HG02623 (cell line): ENCODE results near the gene MRPS5.

Source experiments
- ATAC-seq: cut with Tn5 transposase; IDR thresholded peaks from one replicate; pipeline ENCODE4 v1.9.1; 2021; ENCODE audit warnings: moderate library complexity; ENCODE audit not compliant: unreplicated experiment

Gene MRPS5

DNA sequence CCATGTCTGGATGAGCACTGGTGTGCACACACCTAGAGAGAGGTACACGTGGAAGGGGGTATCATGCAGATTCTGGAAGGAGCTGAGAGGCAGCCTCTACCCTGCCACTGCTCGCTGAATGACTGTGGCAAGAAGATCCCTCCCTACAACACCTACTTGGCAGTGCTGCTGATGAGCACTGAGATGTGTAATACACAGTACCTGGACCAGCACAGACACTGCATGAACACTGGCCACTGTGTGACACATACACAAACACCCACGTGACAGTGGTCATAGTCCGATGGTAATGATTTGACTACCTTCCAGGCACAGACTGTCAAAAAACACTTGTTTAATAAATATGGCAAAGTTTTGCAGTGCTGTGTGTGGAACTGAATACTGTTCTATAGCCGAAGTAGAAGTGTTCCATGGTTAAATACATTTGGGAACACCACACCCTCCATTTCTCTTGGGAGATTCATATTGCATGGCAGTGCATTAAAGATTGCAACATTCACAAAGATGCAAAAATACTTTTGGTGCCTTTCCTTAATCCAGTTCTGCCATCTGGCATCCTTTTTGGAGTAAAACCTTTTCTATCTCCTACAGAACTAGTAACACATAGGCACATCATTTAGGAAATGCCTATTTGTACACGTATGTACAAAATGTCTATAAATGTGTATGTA, 29.6 kb downstream of the MRPS5 start:
- ATAC-seq = no peak

DNA sequence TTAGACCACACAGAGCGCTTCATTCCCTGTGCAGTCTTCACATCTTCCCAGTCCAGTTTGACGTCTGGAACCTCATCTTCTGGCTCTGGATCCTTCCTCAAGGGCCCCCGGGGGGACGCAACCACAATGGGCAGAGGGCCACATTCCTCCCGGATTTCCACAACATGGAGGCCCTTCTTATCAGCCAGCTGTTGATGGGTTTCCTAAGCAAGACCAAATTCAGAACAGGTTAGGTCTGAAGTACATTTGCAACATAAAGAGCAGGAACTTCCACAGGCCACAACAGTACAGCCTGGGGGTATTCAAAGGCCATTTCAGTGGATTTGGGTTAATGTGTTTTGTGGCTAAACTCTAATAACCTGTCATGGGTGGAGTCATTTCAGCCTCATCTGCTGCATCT, 34.2 kb downstream of the MRPS5 start:
- ATAC-seq = no peak

DNA sequence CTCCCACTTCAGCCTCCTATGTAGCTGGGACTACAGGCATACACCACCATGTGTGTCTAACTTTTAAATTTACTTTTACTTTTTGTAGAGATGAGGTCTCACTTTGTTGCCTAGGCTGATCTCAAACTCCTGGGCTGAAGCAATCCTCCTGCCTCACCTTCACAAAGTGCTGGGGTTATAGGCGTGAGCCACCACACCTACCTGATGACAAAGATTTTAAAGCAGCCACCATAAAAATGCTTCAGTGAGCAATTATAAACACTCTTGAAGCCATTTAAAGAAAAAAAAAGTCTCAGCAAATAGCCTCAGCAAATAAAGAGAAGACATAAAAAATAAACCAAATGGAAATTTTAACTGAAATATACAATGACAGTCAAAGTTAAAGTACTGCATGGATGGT, 35.6 kb downstream of the MRPS5 start:
- ATAC-seq = no peak

DNA sequence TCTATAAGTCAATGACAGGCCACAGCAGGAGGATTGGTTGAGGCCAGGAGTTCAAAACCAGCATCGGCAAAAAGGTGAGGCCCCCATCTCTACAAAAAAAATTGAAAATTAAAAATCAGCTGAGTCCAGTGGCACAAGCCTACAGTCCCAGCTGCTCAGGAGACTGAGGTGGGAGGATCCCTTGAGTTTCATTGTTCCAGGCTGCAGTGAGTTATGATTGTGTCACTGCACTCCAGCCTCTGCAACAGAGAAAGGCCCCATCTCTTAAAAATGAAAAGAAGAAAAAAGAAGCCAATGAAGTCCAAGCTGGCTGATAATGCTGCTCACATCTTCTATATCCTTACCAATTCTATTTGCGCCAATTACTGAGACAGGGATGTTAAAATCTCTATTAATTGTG, 39.1 kb downstream of the MRPS5 start:
- ATAC-seq = no peak

DNA sequence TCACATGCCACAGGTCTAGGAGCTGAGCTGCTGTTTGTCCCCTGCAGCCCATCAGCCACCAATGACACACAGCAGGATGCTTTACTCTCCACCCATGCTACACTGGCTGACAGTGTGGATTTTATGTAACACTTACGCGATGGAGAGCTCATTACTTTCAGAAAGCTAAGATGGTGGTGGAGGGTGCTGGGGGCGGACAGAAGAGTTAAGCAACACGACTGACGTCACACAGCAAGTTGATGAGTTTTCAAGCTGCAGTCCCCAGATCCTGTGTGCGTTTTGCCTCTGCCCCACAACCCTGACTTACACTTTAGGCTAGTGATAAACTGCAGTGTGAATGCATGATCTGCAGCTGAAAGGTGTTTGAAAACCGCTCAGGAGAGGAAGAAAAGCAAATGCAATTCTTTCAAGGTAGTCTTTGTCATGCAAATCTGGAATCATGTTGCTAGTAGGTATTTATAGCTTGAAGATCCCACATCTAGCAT, 42.4 kb downstream of the MRPS5 start:
- no peak for ATAC-seq

DNA sequence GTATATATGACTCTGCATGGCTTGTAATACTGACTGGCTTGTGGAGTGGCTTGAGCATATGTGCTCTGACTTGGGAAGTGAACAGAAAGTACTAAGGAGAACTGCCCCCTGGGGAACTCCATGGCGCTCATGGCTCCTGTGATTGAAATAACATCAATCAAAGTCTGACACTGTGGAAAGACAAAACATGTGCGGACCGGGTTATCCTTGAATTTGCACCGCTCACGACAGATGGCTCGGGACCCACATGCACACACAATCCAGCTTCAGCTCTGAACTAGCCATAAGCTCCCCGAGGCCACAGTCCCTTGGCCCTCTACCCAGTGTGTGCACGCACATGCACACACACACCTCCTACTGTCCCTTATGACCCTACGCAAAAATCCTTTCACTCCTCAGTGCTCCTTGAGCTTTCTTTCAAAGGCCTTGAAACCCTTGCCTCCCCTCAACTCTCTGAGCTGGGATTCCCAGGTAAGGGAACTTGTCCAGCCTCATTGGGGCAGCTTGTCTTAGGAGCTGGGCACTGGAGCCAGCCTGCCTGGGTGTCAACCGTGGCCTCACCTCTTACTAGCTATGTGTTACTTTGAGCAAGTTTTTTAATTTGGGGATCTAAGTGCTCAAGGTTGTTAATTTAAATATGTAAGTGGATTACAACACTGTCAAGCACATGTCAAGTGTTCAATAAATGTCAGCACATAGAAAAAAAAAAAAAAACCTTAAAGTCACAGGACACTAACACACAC, 43.6 kb downstream of the MRPS5 start:
- no peak for ATAC-seq

DNA sequence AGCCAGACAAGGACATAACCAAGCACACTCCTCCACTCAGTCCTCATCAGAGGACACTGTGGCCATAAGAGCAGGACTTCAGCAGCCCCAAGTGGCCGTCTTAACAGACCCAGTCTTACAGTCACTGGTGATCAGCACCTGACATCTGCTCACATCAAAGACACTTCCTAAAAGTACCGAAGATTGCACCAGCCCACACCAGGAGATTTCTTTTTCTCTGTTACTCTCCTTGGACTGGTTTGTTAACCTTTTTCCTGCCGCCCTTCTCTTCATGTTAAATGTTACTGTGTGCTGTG, 44.1 kb downstream of the MRPS5 start:
- no peak for ATAC-seq

DNA sequence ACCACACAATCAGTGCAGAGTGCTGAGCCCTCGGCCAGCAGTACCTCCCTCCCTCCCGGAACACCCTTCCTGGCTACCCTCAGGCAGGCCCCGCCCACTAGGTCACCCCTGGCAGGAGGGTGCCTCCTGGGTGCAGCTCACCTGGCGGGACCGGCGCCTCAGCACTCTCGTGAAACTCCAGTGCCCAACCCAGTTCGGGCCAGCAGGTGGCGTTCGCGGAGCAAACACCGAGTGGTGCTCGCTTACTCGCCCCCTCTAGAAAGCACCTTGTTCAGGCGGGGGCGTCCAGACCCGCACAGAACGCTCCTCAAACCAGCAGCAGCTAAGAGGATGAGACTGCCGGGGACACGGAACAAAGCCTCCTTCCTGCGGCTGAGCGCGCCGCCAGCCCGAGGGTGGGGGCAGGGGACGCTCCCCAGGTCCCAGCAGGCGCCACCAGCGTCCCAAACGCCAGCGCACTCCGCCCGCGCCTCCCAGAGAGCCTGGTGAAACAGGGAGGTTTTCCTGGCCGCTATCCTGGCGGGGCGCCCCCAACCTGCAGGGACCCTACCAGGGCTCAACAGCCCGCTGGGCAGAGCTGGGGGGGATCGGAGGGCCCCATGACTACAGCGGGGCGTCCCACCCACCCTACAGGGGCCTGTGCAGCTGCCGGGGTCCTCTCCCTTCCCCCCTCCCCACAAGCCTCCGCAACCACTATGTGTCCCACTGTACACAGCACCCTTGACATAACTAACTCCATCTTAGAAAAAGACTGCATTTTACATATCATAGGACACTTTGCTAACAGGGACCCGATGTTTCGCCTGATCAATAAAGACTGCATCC, 44.7 kb downstream of the MRPS5 start:
- ATAC-seq = peak; percentile 78

DNA sequence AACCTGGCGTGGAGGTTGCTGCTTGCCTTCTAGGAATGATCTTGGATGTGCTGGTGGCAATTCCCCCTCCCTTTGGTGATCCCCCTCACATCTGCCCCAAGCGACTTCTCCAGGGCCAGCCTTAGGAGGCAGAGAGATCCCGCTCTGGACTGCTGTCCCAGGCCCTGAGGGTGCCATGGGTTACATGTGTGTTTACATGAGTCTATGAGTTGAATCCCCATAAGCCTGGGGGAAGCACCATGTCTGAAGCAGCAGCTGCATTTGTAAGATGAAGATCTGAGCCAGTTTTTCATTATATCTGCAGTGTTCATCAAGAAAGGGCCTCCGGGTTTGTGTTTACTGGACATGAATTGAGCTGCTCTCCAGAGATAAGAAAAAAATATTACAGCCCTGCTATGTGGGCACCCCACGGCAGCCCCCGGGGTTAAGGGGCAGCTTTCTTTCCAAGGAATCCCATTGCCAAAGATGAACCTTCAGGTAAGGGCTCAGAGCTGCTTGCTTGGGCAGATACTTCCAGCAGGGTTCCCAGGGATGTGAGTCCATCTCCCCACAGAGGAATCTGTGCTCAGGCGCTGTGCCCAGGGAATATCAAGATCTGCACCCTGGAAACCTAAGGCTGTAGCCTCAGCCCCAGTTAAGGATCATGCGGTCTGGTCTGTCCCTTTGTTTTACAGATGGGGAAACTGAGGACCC, 46.0 kb downstream of the MRPS5 start:
- ATAC-seq = no peak

DNA sequence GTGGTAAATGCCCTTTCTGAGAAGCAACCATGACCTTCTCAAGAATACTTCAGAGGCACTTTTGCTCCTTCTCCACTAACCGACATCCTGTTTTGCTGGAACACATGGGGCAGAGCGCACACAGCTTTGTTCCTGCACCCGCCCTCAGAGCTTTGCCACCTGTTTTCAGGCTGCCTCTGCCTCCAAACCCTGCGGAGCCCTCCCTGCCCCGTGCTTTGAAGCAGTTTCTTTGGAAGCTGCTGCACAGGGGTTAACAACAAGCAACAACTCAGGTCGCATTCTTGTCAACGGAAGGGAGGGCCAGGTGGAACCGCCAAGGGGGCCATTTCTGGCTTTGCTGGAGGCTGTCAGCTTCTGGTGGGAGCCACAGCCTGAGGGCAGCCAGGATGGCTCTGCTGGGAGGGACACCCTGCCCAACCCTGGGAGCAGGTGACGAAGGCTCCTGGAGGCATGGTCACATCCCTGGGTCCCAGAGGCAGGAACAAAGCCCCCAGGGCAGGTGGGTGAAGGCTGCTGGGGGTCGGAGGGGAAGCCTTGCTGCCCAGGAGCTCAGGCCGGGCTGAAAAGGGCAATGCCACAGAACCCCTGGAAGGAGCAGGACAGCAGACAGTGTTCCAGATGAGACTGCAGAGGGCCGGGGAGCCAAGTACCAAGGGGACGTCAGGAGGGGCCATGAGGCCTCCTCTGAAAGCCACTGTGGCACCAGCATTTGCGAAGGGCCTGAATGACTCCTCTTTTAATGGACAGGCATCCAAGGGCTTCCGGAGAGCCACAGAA, 46.8 kb downstream of the MRPS5 start:
- no peak for ATAC-seq

DNA sequence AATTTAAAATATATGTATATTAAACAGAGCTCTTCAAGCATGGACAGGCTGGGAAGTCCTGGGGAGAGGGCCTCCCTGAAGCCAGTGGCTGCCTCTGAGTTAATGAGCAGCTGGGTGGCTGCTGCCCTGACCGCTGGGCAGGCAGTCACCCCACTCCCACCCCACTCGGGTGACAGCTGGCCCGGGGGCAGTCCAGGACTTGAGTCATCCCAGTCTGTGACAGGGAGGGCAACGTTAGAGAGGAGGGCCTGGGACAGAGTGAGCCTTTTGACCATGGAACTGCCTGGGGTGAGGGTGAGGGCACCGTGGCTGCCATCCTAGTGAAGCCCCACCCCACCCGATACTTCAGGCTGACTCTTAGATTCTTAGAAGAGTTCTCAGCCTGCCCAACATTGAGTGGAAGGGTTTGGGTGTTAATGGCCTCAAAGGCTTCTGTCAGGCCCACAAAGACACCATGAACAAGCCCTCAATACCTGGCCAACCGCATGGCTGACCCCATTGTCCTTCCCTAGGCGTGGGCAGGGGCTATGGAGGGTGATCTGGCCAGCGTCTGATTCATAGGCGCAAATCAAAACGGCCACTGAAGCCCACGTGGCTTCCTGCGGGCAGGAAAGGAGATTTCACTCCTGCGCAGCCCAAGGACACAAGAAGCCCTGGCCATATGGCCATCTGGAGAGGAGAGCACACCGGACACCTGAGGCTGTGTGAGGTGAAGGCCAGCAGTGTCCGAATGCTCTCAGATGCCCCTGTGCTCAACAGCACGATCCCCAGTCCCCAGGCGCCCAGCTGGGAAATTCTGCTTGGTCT, 47.5 kb downstream of the MRPS5 start:
- ATAC-seq = no peak

DNA sequence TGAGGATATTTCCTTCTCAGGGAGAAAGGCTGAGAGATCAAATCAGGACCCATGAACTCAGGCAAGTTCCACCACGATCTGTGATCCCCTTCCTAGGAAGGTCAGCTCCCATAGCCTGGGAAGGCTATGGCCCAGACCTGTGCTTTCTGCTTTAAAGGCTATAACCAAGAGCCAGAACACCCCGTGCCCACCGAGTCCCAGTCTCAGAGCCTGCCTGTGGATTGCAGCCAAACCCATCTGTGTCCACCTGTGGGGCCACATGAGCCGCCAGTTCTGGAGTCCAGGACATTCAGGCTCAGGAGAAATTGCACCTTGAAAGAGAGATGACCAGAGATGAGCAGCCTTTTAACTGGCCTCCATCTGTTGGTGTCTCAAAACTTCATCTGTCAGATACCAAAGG, 49.2 kb downstream of the MRPS5 start:
- no peak for ATAC-seq

DNA sequence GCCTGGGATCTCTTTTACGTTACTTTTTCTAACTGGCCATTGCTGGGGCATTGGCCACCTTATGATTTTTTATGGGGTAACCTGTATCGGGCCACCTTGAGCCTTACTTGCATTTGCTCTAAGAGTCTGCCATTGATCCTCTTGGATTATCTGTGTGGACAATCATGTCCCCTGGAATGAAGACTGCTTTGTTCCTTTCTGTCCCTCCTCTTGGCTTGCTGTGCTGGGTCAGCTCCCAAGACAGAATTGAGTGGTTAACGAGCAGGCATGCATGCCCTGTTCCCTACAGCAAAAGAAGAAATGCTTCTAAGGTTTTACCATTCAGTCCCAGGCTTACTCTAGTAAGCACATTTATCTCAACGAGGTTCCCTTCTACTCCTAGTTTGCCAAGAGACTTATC, 49.8 kb downstream of the MRPS5 start:
- no peak for ATAC-seq

DNA sequence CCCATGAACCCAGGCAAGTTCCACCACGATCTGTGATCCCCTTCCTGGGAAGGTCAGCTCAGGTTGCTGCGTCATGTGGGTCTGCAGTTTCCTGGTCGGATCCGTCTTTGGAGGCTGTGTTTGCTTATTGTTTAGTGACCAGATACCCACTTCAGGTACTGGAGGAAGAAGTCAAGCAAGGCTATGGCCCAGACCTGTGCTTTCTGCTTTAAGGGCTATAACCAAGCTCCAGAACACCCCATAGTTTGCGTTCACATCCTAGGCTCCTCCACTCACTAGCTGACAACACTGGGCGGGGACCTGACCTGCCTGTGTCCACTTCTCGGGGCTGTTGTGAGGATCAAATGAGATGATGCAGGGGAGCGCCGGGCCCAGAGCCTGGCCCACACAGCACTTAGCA, 52.1 kb downstream of the MRPS5 start:
- ATAC-seq = no peak

DNA sequence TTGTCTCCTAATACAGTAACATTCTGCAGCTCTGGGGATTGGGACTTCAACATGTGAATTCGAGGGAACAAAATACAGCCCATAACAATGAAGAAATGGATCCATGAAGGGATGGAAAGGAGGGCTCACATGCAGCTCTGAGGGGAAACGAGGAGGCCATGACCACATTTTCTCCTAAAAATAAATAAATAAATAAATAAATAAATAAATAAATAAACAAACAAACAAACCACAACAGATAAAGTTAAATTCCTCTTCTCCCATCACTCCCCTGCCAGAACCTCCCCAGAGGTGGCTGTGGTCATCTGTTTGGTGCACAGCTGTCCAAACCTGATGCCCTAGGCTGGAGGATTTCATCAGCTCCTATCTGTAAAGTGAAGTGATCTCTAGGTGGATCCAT, 53.4 kb downstream of the MRPS5 start:
- no peak for ATAC-seq

DNA sequence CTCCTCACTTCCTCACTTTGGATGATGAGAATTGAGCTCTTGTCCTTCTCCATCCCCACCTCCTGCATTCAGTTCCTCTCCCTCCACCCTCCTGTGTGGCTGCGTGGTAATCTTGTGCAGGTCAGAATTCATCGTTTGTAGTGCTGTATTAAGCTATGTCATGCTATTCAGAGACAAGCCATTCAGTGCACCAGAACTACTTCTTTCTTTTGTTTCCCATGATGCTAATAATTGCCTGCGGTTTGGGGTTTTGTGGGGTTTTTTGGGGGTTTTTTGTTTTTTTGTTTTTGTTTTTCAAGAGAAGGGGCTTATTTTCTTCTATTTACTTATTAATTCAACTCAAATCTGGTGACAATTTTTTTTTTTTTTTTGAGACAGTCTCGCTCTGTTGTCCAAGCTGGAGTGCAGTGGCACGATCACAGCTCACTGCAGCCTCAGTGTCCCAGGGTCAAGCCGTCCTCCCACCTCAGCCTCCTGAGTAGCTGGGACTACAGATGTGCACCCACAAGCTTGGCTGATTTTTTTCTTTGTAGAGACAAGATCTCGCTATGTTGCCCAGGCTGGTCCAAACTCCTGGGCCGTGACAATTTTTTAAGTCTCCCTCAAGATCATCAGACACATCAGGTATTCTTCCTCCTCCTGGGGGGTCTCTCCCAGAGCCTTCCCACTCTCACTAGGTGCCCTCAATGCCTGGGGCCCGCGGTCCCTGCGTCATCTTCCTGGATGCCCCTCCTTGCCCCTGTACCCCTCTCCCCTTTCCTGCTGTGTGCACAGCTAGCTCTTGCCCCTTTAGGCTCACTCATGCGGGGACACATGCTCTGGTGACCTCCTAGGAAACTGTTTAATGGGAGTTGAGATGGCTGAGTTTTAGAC, 58.3 kb downstream of the MRPS5 start:
- ATAC-seq = peak; percentile 85

DNA sequence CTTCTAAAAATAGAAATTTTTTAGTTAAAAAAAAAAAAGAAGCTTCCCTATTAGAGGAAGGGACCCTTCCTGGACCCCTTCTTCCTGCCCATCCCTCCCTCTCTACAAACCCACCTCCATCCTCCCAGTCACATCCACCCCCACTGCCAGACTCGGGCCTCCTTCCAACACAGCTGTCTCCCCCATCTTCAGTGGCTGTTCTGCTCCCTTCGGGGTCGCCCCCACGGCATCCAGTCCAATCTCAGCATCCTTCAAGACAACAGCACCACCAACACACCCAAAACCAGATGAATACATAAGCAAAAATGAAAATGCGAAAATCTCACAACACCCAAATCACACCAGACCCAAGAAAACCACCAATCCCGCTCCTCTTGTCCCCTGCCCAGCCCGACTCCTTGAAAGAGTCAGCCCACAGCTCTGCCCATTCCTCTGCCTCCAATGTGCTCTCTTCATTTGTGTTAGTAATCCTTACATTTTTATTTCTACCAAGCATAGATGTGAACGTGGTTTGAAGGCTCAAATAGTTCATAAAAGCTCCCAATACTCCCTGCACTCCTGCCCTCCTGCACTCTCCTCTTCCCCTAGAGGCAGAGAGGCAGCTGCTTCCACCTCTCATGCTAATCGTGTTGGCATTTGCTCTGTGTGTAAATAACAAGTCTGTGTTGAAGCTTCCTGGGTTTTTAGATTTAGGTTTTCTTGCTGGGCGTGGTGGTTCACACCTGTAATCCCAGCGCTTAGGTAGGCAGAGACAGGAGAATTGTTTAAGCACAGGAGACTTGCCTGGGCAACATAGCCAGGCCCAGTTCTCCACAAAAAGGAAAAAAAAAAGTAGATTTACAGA, 59.1 kb downstream of the MRPS5 start:
- ATAC-seq = peak; percentile 8

DNA sequence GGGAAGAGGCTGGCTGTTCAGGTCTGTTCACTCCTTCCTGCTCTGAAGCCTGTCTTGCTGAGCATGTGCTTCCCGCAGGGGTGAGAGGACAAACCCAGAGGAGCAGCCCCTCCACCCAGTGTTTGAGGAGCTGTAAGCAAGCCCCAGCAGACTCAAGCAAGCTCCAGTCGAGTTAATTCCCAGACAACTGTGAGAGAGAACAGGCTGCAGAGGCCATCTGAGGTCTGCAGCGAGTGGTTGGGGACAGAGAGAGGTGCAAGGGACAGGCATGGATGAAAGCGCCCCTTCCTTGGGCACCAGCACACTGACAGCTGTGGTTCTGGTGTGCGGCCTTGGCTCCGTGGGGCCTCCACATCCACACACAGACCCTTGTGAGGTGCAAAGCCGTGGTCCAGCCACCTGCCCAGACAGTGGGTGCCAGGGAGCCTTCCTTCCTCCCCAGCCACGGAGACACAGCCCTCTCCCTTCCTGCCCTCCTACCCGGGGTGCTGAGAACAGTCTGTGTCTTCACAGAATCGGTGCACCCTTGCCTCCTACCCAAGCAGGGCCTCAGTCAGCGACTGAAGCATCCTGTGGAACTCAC, 59.9 kb downstream of the MRPS5 start:
- ATAC-seq = no peak
